T follicular helper cell (primary cell): ENCODE measurements around the gene RPS6KA5.

Experiments used
- DNase-seq: peaks from one replicate; pipeline ENCODE4 v3.0.0-alpha.2; 2020; ENCODE audit warnings: low read depth

The RPS6KA5 gene

DNA sequence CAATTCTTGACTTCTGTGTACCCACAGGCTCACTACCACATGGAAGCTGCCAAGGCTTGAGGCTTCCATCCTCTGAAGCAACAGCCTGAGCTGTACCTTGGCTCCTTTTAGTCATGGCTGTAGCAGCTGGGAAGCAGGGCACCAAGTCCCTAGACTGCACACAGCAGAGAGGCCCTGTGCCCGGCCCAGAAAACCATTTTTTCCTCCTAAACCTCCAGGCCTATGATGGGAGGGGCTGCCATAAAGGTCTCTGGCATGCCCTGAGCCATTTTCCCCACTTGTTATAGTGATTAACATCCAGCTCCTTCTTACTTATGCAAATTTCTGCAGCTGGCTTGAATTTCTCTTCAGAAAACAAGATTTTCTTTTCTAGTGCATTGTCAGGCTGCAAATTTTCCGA lies 121.8 kb downstream of the RPS6KA5 start:
- DNase-seq: no peak

GRCh38 chr14:90936757-90937440 lies 123.5 kb downstream of the RPS6KA5 start:
- no peak for DNase-seq

GRCh38 chr14:90924621-90925340 lies 135.7 kb downstream of the RPS6KA5 start:
- no peak for DNase-seq

DNA sequence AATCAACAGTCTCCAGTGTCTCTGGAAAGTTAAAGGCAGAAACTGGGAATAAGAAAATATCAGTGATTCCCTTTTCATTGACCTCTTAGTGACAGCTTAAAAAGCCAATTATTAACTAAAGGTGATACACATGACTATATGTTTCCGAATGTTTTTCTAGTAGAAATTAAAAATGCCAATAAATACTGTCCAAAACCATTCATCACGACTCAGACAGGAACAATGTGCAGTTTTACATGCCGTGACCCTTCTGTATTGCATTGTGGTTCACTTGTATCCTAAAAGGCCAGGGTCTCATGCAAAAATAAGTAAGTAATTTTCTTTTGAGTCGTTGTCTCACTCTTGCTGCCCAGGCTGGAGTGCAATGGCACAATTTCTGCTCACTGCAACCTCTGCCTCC lies 138.3 kb downstream of the RPS6KA5 start:
- DNase-seq: no peak

GRCh38 chr14:90911121-90911520 lies 149.3 kb downstream of the RPS6KA5 start:
- no peak for DNase-seq

DNA sequence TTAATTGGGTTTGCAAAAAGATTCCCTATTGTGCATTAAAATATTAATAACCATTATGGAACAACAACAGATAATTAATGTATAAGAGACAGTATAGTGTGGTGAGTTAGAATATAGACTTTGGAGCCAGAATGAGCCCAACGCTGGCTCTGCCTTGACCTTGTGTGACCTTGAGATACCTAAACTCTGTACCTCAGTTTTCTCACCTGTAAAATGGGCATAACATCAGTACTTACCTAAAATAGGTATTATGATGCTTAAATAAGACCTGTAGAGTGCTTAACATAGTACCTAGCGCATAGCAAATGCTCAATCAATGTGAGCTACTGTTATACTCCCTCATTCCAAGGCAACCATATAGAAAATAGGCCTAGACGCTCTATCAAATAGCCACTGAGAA lies 153.3 kb downstream of the RPS6KA5 start:
- no peak for DNase-seq

DNA sequence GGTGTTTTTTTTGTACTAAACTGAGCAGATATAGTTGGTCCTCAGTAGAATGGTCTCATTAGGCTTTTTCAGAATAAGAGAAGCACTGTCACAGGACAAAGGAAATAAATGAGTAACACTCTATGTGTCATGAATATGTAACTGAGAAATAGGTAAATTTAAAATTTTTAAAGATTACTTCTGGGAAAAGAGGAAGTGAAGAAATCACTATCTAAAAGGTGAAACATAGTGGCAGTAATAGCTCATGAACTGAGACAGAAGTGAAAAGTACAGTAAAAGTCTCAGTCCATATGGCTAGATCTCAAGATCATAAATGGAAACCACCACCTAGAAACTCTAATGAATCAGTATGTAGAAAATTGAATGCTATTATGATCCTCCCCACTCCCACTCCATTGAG lies 154.9 kb downstream of the RPS6KA5 start:
- DNase-seq: no peak

DNA sequence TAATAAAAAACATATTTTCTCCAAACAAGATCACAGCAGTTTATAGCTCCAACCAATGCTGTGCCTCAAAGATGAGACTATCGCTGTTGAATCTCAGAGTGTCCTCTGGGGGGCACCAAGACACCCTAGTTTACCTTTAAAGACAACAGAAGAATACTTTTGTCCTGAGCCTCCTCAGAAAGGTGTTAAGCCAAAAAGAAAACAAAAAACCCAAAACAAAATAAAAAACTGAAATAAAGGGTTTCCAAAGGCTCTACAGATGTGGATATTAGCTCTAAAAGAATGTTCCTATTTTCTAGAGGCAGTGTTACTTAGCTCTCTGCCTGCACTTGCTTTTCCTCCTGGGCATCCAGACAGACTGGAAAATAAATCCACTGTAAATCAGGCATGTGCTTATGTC lies 157.3 kb downstream of the RPS6KA5 start:
- DNase-seq: peak; percentile 33

- DNase-seq: no peak
Observed at GRCh38 chr14:90900476-90901083, 159.9 kb downstream of the RPS6KA5 start.

GRCh38 chr14:90897022-90897421 lies 163.4 kb downstream of the RPS6KA5 start:
- DNase-seq: no peak

- no peak for DNase-seq
Observed at GRCh38 chr14:90894241-90894640, 166.2 kb downstream of the RPS6KA5 start.

GRCh38 chr14:90893510-90893909 lies 166.9 kb downstream of the RPS6KA5 start:
- no peak for DNase-seq

GRCh38 chr14:90892970-90893369 lies 167.5 kb downstream of the RPS6KA5 start:
- no peak for DNase-seq

GRCh38 chr14:90891326-90891725 lies 169.1 kb downstream of the RPS6KA5 start:
- DNase-seq: no peak

DNA sequence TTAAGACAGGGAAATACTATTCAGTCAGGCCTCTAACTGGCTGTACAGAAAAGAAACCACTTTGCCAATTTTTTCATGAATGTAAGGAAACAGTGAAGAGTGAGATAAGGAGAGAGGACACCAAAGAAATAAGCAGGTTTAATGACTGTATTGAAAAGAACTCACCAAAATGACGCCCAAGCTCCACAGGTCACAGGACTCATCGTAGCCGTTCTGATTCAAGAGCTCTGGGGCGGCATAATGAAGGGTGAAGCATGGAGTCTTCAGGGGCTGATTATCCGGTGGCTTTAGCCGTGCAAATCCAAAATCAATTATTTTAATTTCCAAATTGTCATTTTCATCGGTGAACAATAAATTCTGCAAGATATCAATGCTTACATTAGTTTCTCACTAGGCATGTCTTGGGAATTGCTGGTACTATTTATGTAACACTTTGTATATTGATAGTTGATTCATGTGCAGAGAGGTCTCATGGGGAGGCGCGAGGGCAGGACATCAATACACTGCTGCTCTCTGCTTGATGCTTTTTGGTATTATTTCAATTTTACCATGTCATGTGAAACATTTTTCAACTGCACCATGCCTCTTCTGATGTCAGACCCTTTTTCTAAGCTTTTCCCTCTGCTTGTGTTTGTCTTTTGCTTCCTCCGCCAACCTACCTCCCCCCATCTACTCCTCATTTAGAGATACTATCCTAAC lies 170.0 kb downstream of the RPS6KA5 start:
- no peak for DNase-seq

- DNase-seq: no peak
Observed at GRCh38 chr14:90886297-90886815, 174.1 kb downstream of the RPS6KA5 start.

- no peak for DNase-seq
Observed at GRCh38 chr14:90883782-90884181, 176.7 kb downstream of the RPS6KA5 start.

- no peak for DNase-seq
Observed at GRCh38 chr14:90883197-90883596, 177.2 kb downstream of the RPS6KA5 start.

GRCh38 chr14:90880282-90880681 lies 180.2 kb downstream of the RPS6KA5 start:
- no peak for DNase-seq

DNA sequence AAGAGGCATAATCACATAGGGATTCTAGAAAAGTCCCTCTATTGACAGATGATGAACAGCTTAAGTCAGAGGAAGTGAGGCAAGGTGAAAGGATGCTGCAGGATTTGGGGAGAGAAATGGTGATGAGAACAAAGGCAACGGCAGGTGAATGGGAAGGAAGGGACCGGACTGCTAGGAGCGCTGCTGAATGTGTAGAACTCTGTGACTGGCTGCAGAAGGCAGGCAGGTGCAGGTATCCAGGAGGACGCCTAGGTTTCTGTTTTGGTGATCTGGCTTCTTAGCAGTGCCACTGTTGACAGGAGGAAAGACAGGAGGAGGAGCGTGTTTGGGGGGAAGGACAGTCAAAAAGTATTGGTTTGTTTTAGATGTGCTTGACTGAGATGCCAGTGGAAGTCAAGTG lies 185.8 kb downstream of the RPS6KA5 start:
- no peak for DNase-seq

- no peak for DNase-seq
Observed at GRCh38 chr14:90871605-90872233, 188.7 kb downstream of the RPS6KA5 start.
